PFSK-1 (cell line): ENCODE measurements around the gene UBE2O.

ENCODE experiments used
- POLR2AphosphoS5 ChIP-seq: IDR thresholded peaks from 2 replicates; pipeline ENCODE4 v1.6.1; 2012; ENCODE audit warnings: low read depth, mild to moderate bottlenecking, control low read depth, low read length, moderate library complexity
- SIN3A ChIP-seq: IDR thresholded peaks from 2 replicates; pipeline ENCODE4 v1.6.1; 2012; ENCODE audit warnings: mild to moderate bottlenecking, low read length, moderate library complexity, borderline replicate concordance; ENCODE audit not compliant: insufficient read depth
- TAF1 ChIP-seq: IDR thresholded peaks from 2 replicates; pipeline ENCODE4 v1.6.1; 2012; ENCODE audit warnings: low read length, control low read depth, borderline replicate concordance; ENCODE audit not compliant: insufficient read depth

DNA sequence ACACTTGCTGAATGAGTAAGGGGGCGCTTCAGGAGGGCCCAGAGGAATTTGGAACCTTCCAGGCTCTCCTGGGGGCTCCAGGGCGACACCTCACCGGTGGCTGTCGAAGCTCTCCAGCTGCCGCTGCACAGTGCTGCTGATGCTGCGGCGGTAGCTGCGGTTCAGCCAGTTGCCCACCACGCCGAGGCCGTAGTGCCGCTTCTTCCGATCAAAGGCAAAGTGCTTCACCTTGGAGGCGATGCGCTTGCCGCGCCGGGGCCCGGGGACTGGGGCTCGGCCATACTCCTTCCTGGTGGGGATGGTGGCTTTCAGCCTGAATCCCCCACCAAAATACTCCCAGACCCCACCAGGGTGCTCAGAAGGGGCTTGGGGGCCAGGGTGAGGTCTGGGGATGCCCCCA is 23.8 kb upstream of the UBE2O start:
- no peak for TF ChIP-seq POLR2AphosphoS5
- TF ChIP-seq SIN3A: no peak
- TF ChIP-seq TAF1: no peak
